Subcutaneous adipose tissue (tissue), 4 donors: Measurements from ENCODE around the gene CA9. TPM values are rescaled to one million over a fixed set of nuclear protein-coding genes. Genes with fewer than 3 reads are reported as not detected.

Source experiments
- CTCF ChIP-seq: fragments of 450-650 bp; IDR thresholded peaks from one replicate; pipeline ENCODE4 v1.5.1; 2016; ENCODE audit warnings: low read depth, mild to moderate bottlenecking, control low read depth, antibody characterized with exemption, moderate library complexity
- total RNA-seq, 4 donors: library from RNA; depleted of rRNA; stranded (reverse); fragments of >200 nt; gene quantifications; one replicate each; pipeline ENCODE4 v1.1.0, GENCODE V29; 2016

Gene CA9
- total RNA-seq, 4 donors from 2014 or later = not detected

GRCh38 chr9:35705836-35706430 is 32.2 kb downstream of the CA9 start:
- no peak for TF ChIP-seq CTCF

- no peak for TF ChIP-seq CTCF
Observed at GRCh38 chr9:35706951-35707350, 33.2 kb downstream of the CA9 start.

- no peak for TF ChIP-seq CTCF
Observed at GRCh38 chr9:35708146-35708545, 34.4 kb downstream of the CA9 start.

- no peak for TF ChIP-seq CTCF
Observed at GRCh38 chr9:35710818-35711500, 37.2 kb downstream of the CA9 start.

- TF ChIP-seq CTCF = no peak
Observed at GRCh38 chr9:35711501-35712428, 38.0 kb downstream of the CA9 start.

- TF ChIP-seq CTCF = no peak
Observed at GRCh38 chr9:35712762-35713400, 39.2 kb downstream of the CA9 start.
